ENCODE measurements around the gene BAHCC1.

Gene BAHCC1

DNA sequence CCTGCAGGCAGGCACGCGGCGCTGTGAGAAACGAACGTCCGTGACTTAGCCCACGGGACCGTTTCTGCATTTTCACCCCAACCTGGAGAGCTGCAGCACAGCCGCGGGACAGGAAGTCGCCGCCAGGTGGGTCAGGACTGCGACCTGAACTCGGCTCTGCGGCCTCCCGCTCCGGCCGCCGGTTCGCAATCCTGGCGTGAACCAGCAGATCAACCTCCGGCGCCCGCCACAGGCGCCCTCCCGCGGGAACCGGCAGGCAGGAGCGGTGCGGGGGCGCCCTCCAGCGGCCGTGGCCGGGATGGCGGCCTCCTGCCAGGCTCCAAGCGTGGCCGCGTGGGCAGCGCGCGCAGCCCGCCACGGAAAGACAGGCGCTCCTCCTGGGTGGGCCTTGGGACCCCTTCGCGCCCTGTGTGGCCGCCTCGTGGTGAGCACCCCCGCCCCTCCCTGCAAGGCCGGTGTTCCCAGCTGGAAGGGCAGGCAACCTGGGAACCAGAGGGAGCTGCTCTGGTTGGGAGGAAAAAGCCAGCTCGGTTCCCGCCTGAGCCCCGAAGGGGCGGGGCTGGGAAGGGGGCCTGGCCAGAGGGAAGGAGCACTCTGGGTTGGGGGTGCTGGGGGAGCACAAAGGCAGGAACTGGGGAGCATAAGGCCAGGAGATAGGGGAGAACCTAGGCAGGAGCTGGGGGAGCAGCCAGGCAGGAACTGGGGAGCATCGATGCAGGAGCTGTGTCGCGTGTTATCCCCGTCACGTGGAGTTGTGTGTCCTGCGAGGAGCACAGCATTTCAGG lies 89.1 kb downstream of the BAHCC1 start:
- no peak for TF ChIP-seq GATA3 (IDR thresholded peaks at IDR 0.05; ENCODE audit: low read depth, low read length)
- no peak for TF ChIP-seq GATA2 (IDR thresholded peaks at IDR 0.05; ENCODE audit: low read depth, low read length)

DNA sequence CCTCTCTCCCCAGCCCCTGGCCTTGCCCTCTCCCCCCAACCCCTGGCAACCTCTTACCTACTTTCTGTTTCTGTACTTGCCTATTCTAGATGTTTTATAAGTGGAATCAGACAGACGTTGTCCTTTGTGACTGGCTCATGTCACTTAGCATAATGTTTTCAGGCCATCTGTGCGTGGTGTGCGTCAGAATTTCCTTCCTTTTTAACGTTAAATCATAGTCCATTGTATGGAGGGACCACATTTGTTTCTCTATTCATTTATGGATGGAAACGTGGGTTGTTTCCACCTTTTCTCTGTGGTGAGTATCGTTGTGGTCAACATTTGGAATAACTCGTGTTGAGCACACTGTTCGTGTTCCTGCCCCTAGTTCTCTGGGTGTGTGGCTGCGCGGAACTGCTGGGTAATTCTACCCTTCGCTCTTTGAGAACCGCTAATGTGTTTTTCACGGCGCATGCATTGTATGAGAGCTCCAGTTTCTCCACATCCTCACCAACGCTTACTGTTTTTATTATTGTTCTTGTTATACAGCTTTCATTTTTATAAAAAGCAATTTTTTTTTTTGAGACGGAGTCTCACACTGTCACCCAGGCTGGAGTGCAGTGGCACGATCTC lies 91.0 kb downstream of the BAHCC1 start:
- TF ChIP-seq GATA2 (IDR thresholded peaks at IDR 0.05; ENCODE audit: low read depth, low read length) (no peak), GATA3 (IDR thresholded peaks at IDR 0.05; ENCODE audit: low read depth, low read length) (no peak)

DNA sequence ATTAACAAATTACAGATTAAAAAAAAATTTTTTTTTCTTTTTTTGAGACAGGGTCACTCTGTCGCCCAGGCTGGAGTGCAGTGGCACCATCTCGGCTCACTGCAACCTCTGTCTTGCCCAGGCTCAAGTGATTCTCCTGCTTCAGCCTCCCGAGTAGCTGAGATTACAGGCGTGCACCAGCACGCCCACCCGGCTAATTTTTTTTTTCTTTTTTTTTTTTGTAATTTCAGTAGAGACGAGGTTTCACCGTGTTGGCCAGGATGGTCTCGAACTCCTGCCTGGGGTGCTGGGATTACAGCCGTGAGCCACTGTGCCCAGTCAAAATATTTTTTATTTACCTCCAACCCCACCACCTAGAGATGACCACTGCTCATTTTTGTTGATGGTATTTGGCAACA lies 91.8 kb downstream of the BAHCC1 start:
- TF ChIP-seq GATA3 (IDR thresholded peaks at IDR 0.05; ENCODE audit: low read depth, low read length) (no peak), GATA2 (IDR thresholded peaks at IDR 0.05; ENCODE audit: low read depth, low read length) (no peak)

DNA sequence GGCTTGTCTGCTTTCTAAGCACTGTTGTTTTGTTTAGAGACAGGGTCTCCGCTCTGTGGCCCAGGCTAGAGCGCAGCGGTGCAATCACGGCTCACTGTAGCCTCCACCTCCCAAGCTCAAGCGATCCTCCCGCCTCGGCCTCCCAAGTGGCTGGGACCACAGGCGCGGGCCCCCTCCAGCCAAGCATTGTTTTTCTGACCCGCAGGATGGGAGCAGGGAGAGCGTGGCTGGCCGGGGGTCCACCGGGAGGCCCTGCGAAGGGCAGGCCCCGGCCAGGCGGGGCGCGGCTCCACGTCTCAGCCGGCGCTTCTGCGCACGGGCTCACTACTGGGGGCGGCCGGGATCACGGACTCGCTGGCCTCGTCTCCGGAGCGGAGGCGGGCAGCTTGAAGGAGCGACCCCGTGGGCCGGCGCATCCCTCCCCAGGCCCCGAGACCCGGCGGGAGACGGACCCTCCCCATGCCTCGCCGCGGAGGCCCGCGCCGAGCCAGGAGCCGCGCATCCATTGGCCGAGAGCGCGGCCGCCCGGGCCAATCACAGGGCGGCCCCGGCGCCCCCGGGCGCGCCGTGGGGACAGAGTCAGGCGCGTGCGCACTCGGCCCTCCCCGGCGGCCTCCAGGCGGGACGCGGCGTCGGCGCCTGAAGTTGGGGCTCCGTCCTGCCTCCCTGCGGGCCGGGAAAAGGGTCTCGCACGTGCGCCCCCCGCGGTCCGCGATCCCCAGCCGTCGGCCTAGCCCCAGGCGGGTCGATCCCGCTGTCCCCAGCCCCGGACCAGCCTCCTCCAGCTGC lies 92.4 kb downstream of the BAHCC1 start:
- TF ChIP-seq GATA3 (IDR thresholded peaks at IDR 0.05; ENCODE audit: low read depth, low read length): no peak
- TF ChIP-seq GATA2 (IDR thresholded peaks at IDR 0.05; ENCODE audit: low read depth, low read length): no peak

DNA sequence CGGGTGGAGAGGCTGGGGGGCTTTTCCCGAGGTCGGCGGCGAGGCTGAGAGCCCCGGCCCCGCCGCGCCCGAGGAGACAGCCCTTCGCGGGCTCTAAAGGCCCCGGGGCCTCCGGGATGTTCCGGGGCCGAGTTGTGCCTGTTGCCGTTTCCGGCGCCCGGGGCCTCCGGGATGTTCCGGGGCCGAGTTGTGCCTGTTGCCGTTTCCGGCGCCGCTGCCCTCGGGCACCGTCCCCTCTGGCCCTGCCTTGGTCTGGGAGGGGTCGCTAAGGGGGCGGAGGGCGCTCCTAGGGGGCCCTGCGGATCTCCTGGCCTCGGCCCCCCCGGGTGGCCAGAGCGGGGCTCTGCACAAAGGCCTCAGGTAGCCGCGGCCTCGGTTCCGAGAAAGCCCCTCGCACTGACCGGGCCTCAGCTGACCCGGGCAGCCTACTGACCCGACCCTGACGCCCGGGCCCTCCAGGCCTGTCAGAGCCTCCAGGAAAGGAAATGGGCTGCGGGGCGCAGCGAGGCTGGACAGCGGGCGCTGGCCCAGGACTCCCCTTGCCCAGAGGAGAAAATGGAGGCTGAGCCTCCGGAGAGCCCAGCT lies 93.1 kb downstream of the BAHCC1 start:
- TF ChIP-seq GATA2 (IDR thresholded peaks at IDR 0.05; ENCODE audit: low read depth, low read length) (no peak), GATA3 (IDR thresholded peaks at IDR 0.05; ENCODE audit: low read depth, low read length) (no peak)

DNA sequence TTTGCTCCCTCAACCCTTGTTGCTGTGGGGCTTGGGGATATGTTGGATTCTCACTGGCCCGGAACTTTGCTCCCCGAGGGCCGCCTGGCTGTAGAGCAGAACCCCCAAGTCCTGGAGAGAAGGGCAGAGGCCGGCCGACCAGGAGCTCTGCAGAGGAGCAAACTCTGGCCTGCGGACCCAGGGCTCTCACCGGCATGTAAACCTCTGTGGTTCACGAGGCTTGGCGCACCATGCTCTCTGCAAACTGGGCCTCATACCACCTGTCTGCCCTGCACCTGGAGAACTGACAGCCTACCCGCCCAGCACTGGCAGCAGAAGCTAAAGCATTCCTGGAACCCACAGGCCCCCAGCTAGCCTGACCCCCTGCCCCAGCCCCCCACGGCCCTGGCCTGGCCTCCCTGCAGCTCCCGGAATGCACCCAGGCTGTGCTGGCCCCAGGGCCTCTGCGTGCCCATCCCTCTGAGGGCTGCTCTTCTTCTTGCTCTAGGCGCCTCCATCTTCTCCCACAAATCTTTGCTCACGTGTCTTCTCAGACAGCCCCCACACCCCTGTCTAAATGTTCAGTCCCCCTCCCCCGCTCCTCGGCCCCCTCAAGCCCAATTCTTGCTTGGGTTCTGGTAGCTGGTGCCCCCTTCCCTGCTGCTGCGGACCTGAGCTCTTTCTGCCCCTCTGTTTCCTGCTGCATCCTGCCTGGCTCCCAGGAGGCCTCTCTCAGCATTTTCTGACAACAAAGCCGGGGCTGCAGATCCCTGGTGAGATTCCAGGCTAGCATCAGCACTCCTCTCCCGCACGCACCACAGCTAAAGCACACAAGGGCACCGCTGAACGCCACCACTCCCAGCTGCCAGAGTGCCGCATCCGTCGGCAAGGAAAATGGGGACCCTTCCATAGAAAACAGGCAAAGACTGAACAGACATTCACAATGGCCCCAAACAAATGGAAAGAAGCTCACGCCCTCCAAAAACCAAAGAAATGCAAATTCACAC lies 94.0 kb downstream of the BAHCC1 start:
- TF ChIP-seq GATA3 (IDR thresholded peaks at IDR 0.05; ENCODE audit: low read depth, low read length) (no peak), GATA2 (IDR thresholded peaks at IDR 0.05; ENCODE audit: low read depth, low read length) (peak; percentile 79)

DNA sequence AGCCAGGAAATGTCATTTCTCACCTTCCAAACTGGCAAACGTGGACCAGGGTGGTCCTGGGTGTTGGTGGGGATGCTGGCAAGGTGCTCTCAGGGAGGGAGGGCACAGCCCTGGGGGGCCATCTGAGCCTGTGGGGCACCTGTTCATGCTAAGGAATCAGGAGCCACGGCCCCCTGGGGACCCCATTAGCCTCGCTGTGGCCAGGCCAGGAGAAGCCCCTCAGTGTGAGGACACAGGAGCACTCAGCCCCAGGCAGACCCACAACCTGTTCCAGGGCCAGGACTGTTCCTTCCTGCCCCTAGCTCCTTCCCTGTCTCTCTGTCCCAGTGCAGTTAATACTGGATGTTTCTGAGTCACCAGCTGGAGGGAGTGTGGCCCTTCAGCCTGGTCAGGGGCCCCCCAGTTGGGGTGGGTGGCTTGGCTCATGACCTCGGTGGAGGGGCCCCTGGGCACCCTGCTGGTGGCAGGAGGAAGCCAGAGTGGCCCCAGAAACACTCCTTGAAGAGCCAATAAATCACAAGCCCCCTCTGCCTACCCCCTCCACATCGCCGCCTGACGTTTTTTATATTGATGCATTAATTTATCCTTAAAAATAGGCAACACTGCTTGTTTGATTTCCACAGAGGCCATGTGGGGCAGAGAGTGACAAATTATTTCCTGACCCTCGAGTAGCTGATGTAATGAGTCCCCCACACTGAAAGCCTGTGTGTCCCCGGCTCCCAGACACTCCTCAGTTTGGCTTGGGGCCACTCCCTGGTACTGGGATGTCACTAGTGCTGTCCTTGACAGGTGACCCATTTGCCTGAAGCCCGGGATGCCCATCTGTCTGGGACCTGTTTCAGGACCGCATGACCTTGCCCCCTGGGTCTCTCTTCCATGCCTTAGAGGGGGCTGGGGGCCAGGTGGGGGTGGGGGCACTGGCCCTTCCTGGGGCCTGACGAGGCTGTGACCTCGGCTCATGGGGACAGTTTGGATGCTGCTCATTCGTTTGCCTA lies 95.0 kb downstream of the BAHCC1 start:
- TF ChIP-seq GATA3 (IDR thresholded peaks at IDR 0.05; ENCODE audit: low read depth, low read length) (no peak), GATA2 (IDR thresholded peaks at IDR 0.05; ENCODE audit: low read depth, low read length) (no peak)

DNA sequence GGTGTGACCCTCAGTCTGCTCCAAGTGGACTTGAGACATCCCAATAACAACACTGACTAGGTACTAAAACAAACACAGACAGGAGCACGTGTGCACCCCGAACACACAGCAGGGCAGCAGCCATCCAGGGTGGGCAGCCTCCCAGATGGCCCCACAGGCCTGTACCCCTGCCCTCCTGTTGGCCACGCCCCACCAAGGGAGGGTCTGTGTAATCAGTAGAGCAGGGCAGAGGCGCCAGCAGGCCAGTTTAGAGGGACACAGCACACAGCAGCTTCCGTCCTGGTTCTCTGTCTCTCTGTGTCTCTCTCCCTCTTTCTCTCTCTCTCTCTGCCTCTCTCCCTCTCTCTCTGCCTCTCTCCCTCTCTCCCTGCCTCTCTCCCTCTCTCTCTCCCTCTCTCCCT lies 95.9 kb downstream of the BAHCC1 start:
- TF ChIP-seq GATA2 (IDR thresholded peaks at IDR 0.05; ENCODE audit: low read depth, low read length) (no peak), GATA3 (IDR thresholded peaks at IDR 0.05; ENCODE audit: low read depth, low read length) (no peak)

DNA sequence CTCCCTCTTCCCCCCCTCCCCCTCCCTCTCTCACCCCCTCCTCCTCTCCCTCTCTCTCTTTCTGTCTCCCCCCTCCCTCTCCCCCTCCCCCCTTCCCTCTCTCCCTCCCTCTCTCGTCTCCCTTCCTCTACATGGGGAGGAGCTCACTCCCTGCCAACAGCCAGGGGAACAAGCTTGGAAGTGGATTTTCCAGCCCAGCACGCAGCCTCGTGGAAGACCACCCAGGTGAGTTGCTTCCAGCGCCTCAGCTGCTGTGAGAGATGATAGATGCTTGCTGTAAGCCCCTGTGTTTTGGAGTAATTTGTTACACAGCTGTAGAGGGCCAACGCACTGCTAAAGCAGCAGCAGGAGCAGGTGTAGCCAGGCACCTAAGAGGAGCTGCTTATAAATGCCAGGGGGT lies 96.5 kb downstream of the BAHCC1 start:
- TF ChIP-seq GATA2 (IDR thresholded peaks at IDR 0.05; ENCODE audit: low read depth, low read length) (no peak), GATA3 (IDR thresholded peaks at IDR 0.05; ENCODE audit: low read depth, low read length) (no peak)

DNA sequence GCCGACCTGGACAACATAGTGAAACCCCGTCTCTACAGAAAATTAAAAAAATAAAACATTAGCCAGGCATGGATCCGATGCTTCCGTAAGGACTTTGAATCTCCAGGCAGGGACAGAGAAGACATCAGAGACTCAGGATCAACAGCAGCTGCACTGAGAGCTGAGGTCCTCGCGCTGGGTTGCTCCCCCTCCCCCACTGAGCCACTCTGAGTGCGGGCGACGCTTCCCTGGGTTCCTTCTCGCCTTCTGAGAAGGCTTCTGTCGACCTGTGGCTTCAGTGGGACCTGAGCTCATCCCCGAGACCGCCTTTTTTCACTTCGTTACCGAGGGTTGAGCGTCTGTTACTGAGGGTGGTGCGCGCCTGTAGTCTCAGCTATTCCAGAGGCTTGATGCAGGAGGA lies 96.9 kb downstream of the BAHCC1 start:
- TF ChIP-seq GATA3 (IDR thresholded peaks at IDR 0.05; ENCODE audit: low read depth, low read length) (no peak), GATA2 (IDR thresholded peaks at IDR 0.05; ENCODE audit: low read depth, low read length) (no peak)

DNA sequence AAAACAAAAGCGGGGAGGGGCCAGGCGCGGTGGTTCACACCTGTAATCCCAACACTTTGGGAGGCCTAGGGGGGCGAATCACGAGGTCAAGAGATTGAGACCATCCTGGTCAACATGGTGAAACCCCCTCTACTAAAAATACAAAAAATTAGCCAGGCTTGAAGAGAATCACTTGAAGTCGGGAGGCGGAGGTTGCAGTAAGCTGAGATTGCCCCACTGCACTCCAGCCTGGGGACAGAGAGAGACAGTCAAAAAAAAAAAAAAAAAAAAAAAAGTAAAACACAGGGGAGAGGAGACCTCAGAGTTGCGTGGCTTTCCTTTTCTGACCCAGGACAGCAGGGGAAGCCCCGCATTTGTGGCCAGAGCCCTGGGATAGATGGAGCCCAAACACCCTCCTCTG lies 97.4 kb downstream of the BAHCC1 start:
- TF ChIP-seq GATA2 (IDR thresholded peaks at IDR 0.05; ENCODE audit: low read depth, low read length) (no peak), GATA3 (IDR thresholded peaks at IDR 0.05; ENCODE audit: low read depth, low read length) (no peak)

All from SH-SY5Y (cell line).